DND-41 (cell line): Measurements from ENCODE around the gene PYGO2.

Experiments used
- EZH2 ChIP-seq: IDR thresholded peaks from 3 replicates; pipeline ENCODE4 v1.6.1; 2012; ENCODE audit warnings: borderline replicate concordance, low read depth, mild to moderate bottlenecking, moderate library complexity, low read length, inconsistent platforms; ENCODE audit not compliant: severe bottlenecking
- TF ChIP-seq, protein P1 (sequence below): IDR thresholded peaks from 2 replicates; pipeline ENCODE4 v1.5.1; 2012; ENCODE audit warnings: borderline replicate concordance, low read length, moderate library complexity, mild to moderate bottlenecking; ENCODE audit not compliant: poor library complexity, severe bottlenecking; ENCODE audit errors: extremely low read depth

DNA sequence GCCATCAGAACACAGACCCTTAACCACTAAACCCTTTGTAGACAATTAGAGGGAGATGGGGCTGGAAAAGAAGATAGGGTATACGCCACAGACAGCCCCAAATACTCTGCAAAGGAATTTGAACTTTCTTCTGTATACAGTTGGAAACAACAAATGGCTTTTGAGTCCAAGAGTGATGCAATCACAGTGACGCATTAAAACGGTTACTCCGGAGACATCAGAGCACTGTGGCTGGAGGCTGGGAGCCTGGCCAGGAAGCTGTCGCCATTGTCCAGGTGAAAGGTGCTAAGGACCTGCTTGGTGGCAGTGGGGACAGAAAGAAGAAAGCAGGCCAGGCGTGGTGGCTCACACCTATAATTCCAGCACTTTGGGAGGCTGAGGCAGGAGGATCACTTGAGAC, 25.7 kb upstream of the PYGO2 start:
- TF ChIP-seq, protein P1, sequence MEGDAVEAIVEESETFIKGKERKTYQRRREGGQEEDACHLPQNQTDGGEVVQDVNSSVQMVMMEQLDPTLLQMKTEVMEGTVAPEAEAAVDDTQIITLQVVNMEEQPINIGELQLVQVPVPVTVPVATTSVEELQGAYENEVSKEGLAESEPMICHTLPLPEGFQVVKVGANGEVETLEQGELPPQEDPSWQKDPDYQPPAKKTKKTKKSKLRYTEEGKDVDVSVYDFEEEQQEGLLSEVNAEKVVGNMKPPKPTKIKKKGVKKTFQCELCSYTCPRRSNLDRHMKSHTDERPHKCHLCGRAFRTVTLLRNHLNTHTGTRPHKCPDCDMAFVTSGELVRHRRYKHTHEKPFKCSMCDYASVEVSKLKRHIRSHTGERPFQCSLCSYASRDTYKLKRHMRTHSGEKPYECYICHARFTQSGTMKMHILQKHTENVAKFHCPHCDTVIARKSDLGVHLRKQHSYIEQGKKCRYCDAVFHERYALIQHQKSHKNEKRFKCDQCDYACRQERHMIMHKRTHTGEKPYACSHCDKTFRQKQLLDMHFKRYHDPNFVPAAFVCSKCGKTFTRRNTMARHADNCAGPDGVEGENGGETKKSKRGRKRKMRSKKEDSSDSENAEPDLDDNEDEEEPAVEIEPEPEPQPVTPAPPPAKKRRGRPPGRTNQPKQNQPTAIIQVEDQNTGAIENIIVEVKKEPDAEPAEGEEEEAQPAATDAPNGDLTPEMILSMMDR: no peak
- TF ChIP-seq EZH2: no peak
